Activated CD4-positive, alpha-beta memory T cell treated with anti-CD3 and anti-CD28 coated beads, Interleukin-2, amount 10 ng/mL, durations not matched to agents 7 days and 5 days (primary cell): Measurements from ENCODE around the gene USP53. TPM values are rescaled to one million over a fixed set of nuclear protein-coding genes. Genes with fewer than 3 reads are reported as not detected.

Source experiments
- CTCF ChIA-PET: fragments of 350-600 bp; sonication (Branson Sonifier 250); formaldehyde crosslinking; loops from one replicate; lab custom pipeline; 2021; ENCODE audit warnings: antibody characterized with exemption, inconsistent platforms; lab: Charles Lee
- POLR2A ChIA-PET: fragments of 350-600 bp; sonication (Branson Sonifier 250); formaldehyde crosslinking; loops from one replicate; lab custom pipeline; 2021; ENCODE audit warnings: antibody characterized with exemption; lab: Charles Lee
- DNase-seq: peaks from one replicate; pipeline ENCODE4 v3.0.0-alpha.2; 2020
- H3K27ac Mint-ChIP-seq: one replicate; pipeline ENCODE4 v1.8.0; 2021; ENCODE audit warnings: mild to moderate bottlenecking, mixed read lengths
- H3K27me3 Mint-ChIP-seq: one replicate; pipeline ENCODE4 v1.8.0; 2021; ENCODE audit warnings: mixed read lengths
- H3K36me3 Mint-ChIP-seq: one replicate; pipeline ENCODE4 v1.8.0; 2021; ENCODE audit warnings: low read depth, mixed read lengths
- H3K4me1 Mint-ChIP-seq: one replicate; pipeline ENCODE4 v1.8.0; 2021; ENCODE audit warnings: mixed read lengths
- H3K4me3 Mint-ChIP-seq: one replicate; pipeline ENCODE4 v1.8.0; 2021; ENCODE audit warnings: mild to moderate bottlenecking, mixed read lengths
- H3K9me3 Mint-ChIP-seq: one replicate; pipeline ENCODE4 v1.8.0; 2021; ENCODE audit warnings: mixed read lengths
- total RNA-seq, 2 experiments: library from RNA; stranded (reverse); gene quantifications; one replicate each; pipeline ENCODE4 v1.2.3, GENCODE V29; 2021

The USP53 gene
- total RNA-seq, 2 experiments from 2014 or later: 6.5 to 7.1 TPM

DNA sequence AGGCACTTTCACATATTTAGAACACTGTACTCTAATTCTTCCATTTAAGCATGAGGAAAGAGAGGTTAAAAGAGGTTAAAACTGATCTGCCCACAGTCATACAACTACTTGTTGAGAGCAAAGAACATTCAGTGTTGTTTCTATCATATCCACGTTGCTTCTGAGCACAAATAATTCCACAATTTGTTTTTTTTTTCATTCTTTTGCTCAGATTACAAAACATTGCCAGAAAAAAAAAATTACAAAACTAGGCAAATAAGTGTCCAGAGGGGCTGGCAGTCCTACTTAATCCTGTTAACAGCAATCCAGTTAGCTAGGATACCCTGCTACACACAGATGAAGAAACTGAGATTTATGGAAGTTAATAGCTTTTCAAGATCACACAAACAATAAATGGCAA lies 6.3 kb upstream of the USP53 start:
- Mint-ChIP-seq H3K36me3 (no peaks in the 10 kb centered on the region), H3K27ac (no peak overlapping the region), H3K27me3 (peaks cover 8% of the 10 kb centered on the region), H3K9me3 (no peaks in the 10 kb centered on the region), H3K4me3 (no peak overlapping the region), H3K4me1 (peaks cover 15% of the 10 kb centered on the region)
- ChIA-PET POLR2A (no interaction called here), CTCF (no interaction called here)
- no peak for DNase-seq

DNA sequence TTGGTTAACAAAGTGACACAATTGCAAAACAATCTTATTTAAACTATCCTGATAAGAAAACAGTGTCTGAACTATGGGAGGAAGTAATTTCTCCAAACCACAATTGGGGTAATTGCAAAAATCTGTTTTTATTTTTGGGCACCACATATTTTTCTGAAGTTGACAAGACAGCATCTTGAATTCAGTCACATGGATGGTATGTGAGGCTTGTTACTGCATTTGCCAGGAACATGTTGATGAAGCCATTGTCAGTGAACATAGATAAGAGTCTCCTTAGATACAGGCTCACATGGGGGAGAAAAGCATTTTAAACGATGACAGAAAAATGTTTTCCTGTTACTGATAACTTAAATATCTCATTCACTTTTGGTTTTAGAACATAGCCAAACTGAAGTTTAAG lies 5.5 kb upstream of the USP53 start:
- DNase-seq: no peak
- Mint-ChIP-seq H3K27ac (no peak overlapping the region), H3K4me3 (no peak overlapping the region), H3K4me1 (peaks cover 22% of the 10 kb centered on the region), H3K36me3 (no peaks in the 10 kb centered on the region), H3K9me3 (no peaks in the 10 kb centered on the region), H3K27me3 (peaks cover 7% of the 10 kb centered on the region)
- ChIA-PET CTCF (no interaction called here), POLR2A (no interaction called here)

DNA sequence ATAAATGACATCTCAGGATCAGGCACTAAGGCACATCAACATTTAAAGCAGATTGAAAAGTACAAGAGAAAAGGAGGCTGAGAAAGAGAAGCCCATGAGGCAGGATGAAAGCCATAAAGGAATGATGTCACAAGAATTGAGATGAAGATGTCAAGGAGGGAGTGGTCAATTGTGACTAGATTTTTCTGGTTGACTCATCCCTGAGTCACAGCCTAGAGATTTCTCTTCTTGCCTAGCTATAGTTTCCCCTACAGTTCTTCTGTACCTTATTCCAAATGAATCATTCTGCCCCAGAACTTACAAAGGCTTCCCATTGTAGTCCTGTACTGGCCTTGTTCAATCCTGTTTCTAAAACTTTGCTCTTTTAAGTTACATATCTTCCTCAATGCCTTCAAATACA lies 3.4 kb upstream of the USP53 start:
- no peaks in the 10 kb centered on the region for H3K9me3 Mint-ChIP-seq
- H3K27me3 Mint-ChIP-seq: peaks cover 7% of the 10 kb centered on the region
- no peak overlapping the region for H3K4me3 Mint-ChIP-seq
- DNase-seq: no peak
- no peak overlapping the region for H3K27ac Mint-ChIP-seq
- H3K36me3 Mint-ChIP-seq: no peaks in the 10 kb centered on the region
- H3K4me1 Mint-ChIP-seq: peaks cover 28% of the 10 kb centered on the region
- ChIA-PET POLR2A (interaction anchor here (0.9 to 2.0 kb wide), 3 partner anchors 28 to 245 kb away, joined by 3 to 5 read pairs (median 4); no protein-coding TSS in a partner anchor), CTCF (no interaction called here)

DNA sequence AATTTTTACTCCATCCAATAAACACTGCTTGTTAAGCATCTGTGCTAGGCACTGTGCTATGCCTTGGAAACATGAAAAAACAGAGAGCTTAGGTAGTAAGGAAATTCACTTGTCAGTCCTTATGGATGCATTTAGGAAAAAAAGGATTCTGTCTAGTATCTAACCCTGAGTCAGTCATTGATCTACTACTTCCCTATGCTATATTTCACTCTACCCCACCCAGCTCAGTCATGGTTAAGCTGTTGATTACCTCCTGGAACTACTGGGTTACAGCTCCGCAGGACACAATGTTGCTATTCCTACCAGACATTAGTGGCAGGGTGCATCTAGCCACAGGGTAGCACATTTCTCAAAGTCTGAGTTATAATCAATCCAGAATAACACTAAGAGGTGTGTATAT lies 2.9 kb upstream of the USP53 start:
- H3K9me3 Mint-ChIP-seq: no peaks in the 10 kb centered on the region
- no peak overlapping the region for H3K4me3 Mint-ChIP-seq
- no peaks in the 10 kb centered on the region for H3K36me3 Mint-ChIP-seq
- no peak overlapping the region for H3K27ac Mint-ChIP-seq
- ChIA-PET CTCF (no interaction called here), POLR2A (interaction anchor here (0.9 to 2.0 kb wide), 4 partner anchors 28 to 245 kb away, joined by 3 to 5 read pairs (median 4); no protein-coding TSS in a partner anchor)
- no peak for DNase-seq
- H3K4me1 Mint-ChIP-seq: peaks cover 30% of the 10 kb centered on the region
- peaks cover 7% of the 10 kb centered on the region for H3K27me3 Mint-ChIP-seq

DNA sequence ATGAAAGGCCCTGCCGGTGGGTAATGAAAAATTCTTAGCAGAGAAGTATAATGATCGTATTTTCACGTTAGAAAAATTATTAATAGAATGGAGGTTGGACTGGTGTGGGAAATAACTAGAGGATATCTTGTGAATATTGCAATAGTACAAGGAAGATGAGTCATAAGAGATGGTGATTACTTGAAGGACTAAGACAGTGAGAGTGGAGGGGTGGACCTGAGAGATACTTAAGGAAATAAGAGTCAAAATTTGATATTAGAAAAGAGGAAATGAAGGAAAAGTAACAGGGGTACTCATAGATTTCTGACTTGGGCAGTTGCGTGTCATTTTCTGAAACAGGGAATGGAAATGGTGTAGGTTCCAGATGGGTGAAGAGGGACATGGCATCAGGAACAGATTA lies 1.7 kb upstream of the USP53 start:
- H3K4me1 Mint-ChIP-seq: peaks cover 32% of the 10 kb centered on the region
- H3K9me3 Mint-ChIP-seq: no peaks in the 10 kb centered on the region
- H3K27ac Mint-ChIP-seq: no peak overlapping the region
- H3K27me3 Mint-ChIP-seq: peaks cover 7% of the 10 kb centered on the region
- POLR2A ChIA-PET: no interaction called here
- peak overlapping the region; percentile 8 for H3K4me3 Mint-ChIP-seq
- H3K36me3 Mint-ChIP-seq: no peaks in the 10 kb centered on the region
- DNase-seq: no peak
- CTCF ChIA-PET: no interaction called here

DNA sequence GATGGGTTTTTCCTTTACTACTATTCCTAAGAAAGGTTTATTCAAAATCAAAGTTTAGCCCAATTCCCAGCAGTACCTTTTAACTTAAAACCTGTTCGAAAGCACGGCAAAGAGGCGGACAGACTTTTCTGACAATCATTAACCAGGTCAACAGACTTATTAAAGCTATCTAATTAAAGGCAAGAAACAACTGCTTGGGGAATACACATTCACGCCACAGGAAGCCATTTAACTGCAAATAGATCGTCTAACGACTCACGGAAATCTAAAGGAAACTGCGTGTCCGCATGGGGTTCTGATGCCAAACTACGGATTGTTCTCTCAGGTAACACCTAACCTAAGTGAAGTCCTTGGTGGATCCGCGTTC lies 663 bp upstream of the USP53 start:
- peaks cover 7% of the 10 kb centered on the region for H3K27me3 Mint-ChIP-seq
- H3K27ac Mint-ChIP-seq: peak overlapping the region; percentile 89
- H3K4me3 Mint-ChIP-seq: peak overlapping the region; percentile 88
- peaks cover 32% of the 10 kb centered on the region for H3K4me1 Mint-ChIP-seq
- CTCF ChIA-PET: interaction anchor here (1.5 kb wide), 1 partner anchor 243 kb away, joined by 8 read pairs; no protein-coding TSS in a partner anchor
- H3K36me3 Mint-ChIP-seq: no peaks in the 10 kb centered on the region
- no peaks in the 10 kb centered on the region for H3K9me3 Mint-ChIP-seq
- DNase-seq: no peak
- POLR2A ChIA-PET: interaction anchor here (1.4 to 3.0 kb wide), 4 partner anchors 14 to 87 kb away, joined by 4 to 43 read pairs (median 8); a partner anchor contains a TSS

DNA sequence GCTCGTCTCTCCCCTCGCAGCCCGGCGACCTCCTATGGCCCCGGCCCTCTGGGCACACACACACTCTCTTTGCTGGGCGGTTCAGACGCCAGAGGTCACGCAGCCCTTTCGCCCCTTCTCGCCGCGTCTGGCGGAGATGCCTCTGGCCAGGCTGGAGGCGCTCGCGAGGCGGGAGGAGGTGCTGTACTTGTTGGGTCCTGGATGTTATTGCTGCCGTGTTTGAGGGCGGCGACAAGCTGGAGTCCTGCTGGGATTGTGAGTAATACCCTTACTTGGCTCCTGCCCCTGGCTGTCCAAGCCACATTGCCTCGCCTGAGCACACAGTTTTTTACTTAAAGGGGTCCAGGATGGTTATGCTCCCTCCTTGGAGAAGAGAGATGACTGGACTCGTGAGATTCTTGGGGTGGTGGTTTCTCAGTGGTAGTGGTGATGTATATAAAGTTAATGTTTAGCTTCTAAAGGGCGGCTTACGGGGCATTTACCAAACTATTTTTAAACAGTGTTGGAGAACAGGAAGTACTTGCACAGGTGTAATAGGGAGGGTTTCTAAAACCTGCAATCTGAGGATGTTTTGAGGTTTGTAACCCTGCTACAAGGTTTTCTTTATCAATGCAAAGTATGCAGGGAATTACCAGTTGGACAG lies 572 bp downstream of the USP53 start:
- ChIA-PET POLR2A (interaction anchor here (0.8 to 3.0 kb wide), 12 partner anchors 9 to 241 kb away, joined by 3 to 43 read pairs (median 4); a partner anchor contains a TSS), CTCF (interaction anchor here (0.7 to 1.5 kb wide), 8 partner anchors 11 to 230 kb away, joined by 3 to 11 read pairs (median 4); a partner anchor contains a TSS)
- H3K27me3 Mint-ChIP-seq: peaks cover 7% of the 10 kb centered on the region
- peak; percentile 67 for DNase-seq
- peaks cover 32% of the 10 kb centered on the region for H3K4me1 Mint-ChIP-seq
- no peaks in the 10 kb centered on the region for H3K9me3 Mint-ChIP-seq
- peak overlapping the region; percentile 88 for H3K4me3 Mint-ChIP-seq
- peak overlapping the region; percentile 89 for H3K27ac Mint-ChIP-seq
- H3K36me3 Mint-ChIP-seq: peaks cover 9% of the 10 kb centered on the region

DNA sequence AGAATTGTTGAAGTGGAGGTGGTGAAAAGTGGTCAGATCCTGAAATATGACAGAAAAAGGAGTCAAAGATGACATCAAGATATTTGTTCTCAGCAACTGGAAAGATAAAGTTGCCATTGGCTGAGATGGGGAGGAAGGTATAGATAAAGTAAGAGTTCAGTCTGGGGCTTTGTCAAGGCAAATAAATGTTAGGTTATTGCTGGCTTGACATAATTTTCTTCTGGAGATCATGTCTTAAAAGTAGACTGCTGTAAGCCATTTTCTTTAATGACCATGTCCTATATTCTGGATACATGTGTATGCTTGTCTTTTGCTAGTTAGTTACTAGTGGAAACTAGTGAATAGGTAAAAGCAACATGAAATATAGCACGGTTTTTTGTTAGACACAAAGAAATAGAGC lies 5.6 kb downstream of the USP53 start:
- no peak overlapping the region for H3K4me3 Mint-ChIP-seq
- H3K27ac Mint-ChIP-seq: no peak overlapping the region
- H3K36me3 Mint-ChIP-seq: peaks cover 19% of the 10 kb centered on the region
- H3K4me1 Mint-ChIP-seq: peaks cover 9% of the 10 kb centered on the region
- H3K27me3 Mint-ChIP-seq: no peaks in the 10 kb centered on the region
- ChIA-PET CTCF (no interaction called here), POLR2A (no interaction called here)
- H3K9me3 Mint-ChIP-seq: no peaks in the 10 kb centered on the region
- no peak for DNase-seq

DNA sequence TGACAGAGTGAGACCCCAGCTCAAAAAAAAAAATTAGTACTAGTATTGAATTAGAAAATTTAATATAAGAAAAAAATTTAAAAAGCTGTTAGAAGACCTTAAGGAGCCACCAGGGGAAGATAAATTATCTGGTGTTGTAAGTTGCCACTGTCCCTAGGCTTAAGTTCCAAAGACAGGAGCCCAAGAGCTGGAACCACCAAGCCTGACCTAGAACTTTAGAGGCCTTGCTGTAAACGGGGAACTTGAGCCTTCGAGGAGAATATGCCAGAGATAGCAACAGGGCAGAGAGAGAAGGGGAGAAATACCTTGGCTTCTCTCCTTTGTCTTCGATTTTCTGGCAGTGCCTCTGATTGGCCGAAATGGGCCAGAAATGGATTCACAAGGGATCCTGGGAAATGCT lies 8.9 kb downstream of the USP53 start:
- Mint-ChIP-seq H3K9me3 (no peaks in the 10 kb centered on the region), H3K27ac (no peak overlapping the region), H3K4me3 (no peak overlapping the region), H3K4me1 (no peaks in the 10 kb centered on the region), H3K36me3 (peaks cover 23% of the 10 kb centered on the region), H3K27me3 (no peaks in the 10 kb centered on the region)
- CTCF ChIA-PET: no interaction called here
- POLR2A ChIA-PET: interaction anchor here (1.5 kb wide), 1 partner anchor 9 kb away, joined by 3 read pairs; the partner anchor contains the start of gene USP53
- no peak for DNase-seq

DNA sequence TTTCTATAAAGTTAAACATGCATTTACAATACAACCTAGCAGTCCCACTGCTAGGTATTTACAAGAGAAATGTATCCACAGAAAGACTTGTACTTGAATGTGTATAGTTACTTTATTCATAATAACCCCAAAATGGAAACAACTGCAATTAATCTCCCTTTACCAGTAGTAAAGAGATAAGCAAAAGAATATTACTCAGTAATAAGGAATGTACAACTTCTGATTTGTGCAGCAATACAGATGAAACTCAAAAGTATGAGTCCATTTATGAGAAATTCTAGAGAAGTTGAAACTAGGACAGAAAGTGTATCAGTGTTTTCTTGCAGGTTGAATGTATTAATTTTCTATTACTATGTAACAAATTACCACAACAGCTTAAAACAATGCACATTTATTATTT lies 15.2 kb downstream of the USP53 start:
- POLR2A ChIA-PET: no interaction called here
- Mint-ChIP-seq H3K4me1 (no peaks in the 10 kb centered on the region), H3K36me3 (peaks cover 6% of the 10 kb centered on the region), H3K9me3 (peaks cover 2% of the 10 kb centered on the region), H3K4me3 (no peak overlapping the region), H3K27ac (no peak overlapping the region), H3K27me3 (no peaks in the 10 kb centered on the region)
- DNase-seq: no peak
- CTCF ChIA-PET: no interaction called here

DNA sequence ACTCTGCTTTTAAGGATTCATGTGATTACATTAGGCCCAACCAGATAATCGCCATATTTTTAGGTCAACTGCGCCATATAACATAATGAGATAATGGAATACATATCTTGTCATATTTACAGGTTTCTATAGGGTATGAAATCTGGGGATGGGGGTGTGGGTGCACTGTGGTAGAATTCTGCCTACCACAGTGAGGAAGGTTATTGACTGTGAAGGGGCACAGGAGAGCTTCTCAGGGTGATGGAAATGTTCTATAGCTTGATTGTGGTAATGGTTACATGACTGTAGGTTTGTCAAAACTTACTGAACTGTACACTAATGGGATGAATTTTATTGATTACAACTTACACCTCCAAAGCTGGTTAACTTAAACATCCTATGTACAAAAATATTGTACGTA lies 15.9 kb downstream of the USP53 start:
- H3K27me3 Mint-ChIP-seq: no peaks in the 10 kb centered on the region
- H3K4me1 Mint-ChIP-seq: peaks cover 3% of the 10 kb centered on the region
- CTCF ChIA-PET: no interaction called here
- H3K9me3 Mint-ChIP-seq: peaks cover 2% of the 10 kb centered on the region
- H3K27ac Mint-ChIP-seq: no peak overlapping the region
- H3K36me3 Mint-ChIP-seq: peaks cover 6% of the 10 kb centered on the region
- POLR2A ChIA-PET: no interaction called here
- H3K4me3 Mint-ChIP-seq: no peak overlapping the region
- no peak for DNase-seq

DNA sequence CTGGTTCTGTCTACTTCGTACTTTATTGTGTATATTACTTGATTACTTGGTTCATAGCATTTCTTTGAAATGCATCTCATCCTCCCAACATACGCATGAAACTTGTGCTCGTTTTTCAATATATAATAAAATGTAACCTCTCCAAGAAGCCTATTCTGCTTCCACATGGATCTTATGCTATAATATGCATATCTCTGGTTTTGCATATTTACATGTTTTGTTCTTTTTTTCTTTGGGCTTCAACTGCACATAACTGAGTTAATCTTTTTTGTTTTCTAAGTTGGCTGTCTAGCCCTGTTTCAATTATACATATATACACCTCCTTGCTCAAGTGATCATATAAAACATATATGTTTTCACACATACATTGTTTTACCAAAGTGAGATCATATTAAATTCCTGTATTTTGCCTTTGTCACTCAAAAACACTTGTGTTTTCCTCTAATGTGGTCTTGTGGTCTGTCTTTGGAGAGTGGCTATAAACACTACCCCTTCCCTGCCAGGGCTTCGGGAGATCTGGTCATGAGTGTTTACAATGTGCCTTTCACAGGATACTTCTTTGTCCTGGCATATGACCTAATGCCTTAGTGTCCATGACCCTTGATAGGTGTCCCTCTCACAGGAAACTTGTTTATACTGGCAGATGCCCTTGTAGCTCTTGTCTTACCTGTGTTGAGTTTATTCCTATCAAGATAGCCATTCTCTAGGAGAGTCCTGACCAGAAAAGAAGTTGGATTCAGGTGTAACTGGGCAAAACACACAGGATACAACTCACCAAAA lies 17.6 kb downstream of the USP53 start:
- H3K4me3 Mint-ChIP-seq: no peak overlapping the region
- POLR2A ChIA-PET: no interaction called here
- H3K9me3 Mint-ChIP-seq: peaks cover 2% of the 10 kb centered on the region
- H3K27ac Mint-ChIP-seq: no peak overlapping the region
- CTCF ChIA-PET: no interaction called here
- peaks cover 5% of the 10 kb centered on the region for H3K36me3 Mint-ChIP-seq
- DNase-seq: no peak
- H3K27me3 Mint-ChIP-seq: no peaks in the 10 kb centered on the region
- H3K4me1 Mint-ChIP-seq: peaks cover 11% of the 10 kb centered on the region

DNA sequence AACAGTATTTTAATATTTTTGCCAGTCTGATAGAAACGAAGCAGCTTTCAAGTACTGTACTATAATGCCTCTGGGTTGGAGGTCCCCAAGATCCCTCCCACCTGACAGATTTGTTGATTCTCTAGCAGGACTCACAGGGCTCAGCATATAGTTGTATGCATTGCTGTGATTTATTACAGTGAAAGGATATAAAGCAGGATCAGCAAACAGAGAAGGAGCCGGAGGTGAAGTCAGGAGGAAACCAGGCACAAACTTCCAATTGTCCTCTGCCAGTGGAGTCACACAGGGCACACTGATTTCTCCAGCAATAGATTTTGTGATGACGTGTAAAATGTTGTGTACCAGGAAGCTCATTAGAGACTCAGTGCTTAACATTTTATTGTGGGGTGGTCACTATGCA lies 19.0 kb downstream of the USP53 start:
- ChIA-PET POLR2A (interaction anchor here (2.3 kb wide), 1 partner anchor 19 kb away, joined by 6 read pairs; the partner anchor contains the start of gene USP53), CTCF (no interaction called here)
- H3K27me3 Mint-ChIP-seq: no peaks in the 10 kb centered on the region
- no peak overlapping the region for H3K27ac Mint-ChIP-seq
- peaks cover 9% of the 10 kb centered on the region for H3K36me3 Mint-ChIP-seq
- H3K9me3 Mint-ChIP-seq: peaks cover 2% of the 10 kb centered on the region
- peaks cover 15% of the 10 kb centered on the region for H3K4me1 Mint-ChIP-seq
- H3K4me3 Mint-ChIP-seq: no peak overlapping the region
- no peak for DNase-seq
